Activated CD4-positive, CD25-positive, alpha-beta regulatory T cell treated with anti-CD3 and anti-CD28 coated beads, Interleukin-2, amount 50 U/mL, for 72 hours (primary cell): ENCODE results near the gene ZSCAN26.
A peak's percentile ranks its signal among the peaks of the same experiment; 100 is the strongest.
"Not testable (repeated sequence)": the region's sequence is repeated elsewhere in the genome, so short reads cannot be mapped to it uniquely, and the experiment has no call there.

Experiments used
- DNase-seq: peaks from one replicate; pipeline ENCODE4 v3.0.0; 2021

ZSCAN26 gene

DNA sequence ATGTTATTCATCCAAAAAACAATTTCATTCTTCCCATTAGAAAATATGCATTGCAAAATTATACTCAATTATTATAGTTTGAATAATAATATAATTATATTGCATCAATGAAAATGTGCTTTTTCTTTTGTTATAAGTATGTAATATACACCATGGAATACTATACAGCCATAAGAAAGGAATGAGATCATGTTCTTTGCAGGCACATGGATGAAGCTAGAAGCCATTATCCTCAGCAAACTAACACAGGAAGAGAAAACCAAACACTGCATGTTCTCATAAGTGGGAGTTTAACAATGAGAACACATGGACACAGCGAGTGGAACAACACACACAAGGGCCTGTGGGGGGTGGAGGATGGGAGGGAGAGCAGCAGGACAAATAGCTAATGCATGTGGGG, 9.9 kb upstream of the ZSCAN26 start:
- DNase-seq, result no peak

GRCh38 chr6:28258877-28259777, 7.8 kb upstream of the ZSCAN26 start, which contains the start of gene NKAPL:
NKAPL (plus strand) TSS chr6:28259297; CDS start chr6:28259372, 75 bp downstream.
- peak; percentile 69 for DNase-seq

- DNase-seq, result no peak
Observed at GRCh38 chr6:28263922-28264321, 3.0 kb upstream of the ZSCAN26 start.

DNA sequence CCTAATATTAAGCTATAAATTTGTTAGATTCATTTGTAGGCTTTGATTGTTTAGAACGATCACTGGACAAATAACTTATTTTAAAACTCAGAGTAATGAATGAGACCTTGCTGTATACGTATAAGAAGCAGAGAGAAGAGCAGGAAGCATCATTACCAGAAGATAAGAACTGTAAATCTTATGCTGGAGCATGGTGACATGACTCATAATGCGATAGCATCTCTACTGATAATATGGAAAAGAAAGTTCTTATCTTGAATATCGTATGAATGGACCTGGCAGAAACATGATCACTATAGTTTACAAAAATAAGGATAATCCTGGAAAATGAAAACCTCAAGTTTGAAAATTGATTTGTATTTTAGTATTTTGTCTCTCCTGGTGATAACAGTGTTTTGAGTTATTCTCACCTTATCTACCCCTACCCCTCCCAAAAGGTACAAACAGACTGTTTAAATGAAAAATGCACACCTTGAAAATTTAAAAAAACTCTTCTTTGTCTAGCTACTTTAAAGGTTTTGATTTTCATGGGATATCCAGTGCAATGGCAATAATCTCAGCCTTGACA, 2.0 kb upstream of the ZSCAN26 start:
- no peak for DNase-seq

DNA sequence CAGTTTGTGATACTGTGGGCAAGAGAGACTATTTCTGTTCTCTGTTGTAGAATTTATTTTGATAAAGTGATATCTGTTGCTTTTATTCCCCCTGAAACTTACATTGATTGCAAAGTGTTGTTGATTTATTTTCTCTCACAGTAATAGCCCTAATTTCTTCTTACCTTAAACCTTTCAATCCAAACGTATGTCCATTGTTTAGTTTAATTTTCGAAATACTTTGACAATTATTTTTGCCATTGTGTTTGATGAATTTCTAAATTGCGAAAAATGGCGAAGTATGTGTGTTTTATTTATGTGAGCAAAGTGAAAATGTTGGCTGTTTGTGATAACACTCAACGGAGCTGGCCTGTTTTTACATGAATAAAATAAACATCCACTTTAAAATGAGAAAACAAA, 381 bp upstream of the ZSCAN26 start:
- no peak for DNase-seq

DNA sequence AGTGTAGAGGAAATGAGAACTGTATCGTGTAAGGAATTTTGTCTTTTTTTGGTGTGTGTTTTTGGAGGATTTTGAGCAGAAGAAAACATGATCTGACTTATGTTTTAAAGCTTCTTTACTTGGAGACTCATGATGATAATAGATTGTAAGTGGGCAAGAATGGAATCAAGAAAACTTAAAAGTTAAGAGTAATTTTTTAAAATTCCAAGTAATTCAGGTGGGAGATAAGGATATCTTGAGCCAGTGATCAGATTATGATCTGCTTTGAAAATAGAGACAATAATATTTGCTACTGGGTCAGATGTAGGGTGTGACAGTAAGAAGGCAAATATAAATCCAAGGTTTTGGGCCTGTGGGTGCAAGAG, 734 bp downstream of the ZSCAN26 start:
- DNase-seq, result no peak

GRCh38 chr6:28269492-28269891, 2.5 kb downstream of the ZSCAN26 start:
- no peak for DNase-seq

DNA sequence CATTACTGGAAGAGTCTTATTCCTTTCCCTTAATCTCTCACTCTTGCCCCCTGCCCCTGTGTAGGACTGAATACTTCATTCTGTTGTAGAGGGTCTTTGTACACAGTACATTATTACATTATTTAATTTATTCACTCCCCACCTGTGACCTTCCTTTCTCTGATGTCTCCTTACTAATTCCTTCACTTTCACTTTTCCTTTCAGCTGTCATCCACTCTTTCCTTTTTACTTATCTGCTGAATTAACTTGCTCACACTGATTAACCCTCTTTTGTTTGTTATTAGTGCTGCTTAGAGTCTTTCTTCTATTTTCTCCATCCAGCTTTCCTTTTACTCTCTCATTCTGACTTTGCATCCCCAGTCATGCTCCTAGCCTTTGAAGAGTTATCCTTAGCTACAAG, 7.9 kb downstream of the ZSCAN26 start:
- no peak for DNase-seq

GRCh38 chr6:28277746-28278145, 10.8 kb downstream of the ZSCAN26 start:
- DNase-seq, result no peak

- DNase-seq, result no peak
Observed at GRCh38 chr6:28280595-28281287, 13.8 kb downstream of the ZSCAN26 start.

- DNase-seq, result peak; percentile 43
Observed at GRCh38 chr6:28281288-28282064, 14.5 kb downstream of the ZSCAN26 start, which contains the start of gene PGBD1. PGBD1 (plus strand) TSS chr6:28281572; CDS start chr6:28283814, 2,242 bp downstream.

DNA sequence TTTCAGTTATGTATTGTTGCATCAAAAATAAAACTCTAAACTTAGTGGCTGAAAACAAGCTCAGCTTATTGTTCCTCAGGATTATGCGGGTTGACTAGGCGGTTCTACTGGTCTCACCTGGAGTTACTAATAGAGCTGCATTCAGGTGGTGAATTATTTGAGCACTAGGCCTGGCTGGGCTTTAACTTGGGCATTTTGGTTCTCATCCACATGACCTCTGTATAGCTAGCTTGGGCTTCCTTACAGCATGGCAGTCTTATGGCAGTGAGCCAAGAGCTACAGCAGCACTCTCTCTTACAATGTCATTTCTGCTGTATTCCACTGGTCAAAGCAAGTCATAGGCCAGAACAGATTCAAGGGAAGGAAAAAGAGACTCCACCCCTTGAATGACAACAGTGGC, 16.0 kb downstream of the ZSCAN26 start:
- DNase-seq, result no peak

GRCh38 chr6:28291573-28291972, 24.6 kb downstream of the ZSCAN26 start:
- DNase-seq, result no peak

DNA sequence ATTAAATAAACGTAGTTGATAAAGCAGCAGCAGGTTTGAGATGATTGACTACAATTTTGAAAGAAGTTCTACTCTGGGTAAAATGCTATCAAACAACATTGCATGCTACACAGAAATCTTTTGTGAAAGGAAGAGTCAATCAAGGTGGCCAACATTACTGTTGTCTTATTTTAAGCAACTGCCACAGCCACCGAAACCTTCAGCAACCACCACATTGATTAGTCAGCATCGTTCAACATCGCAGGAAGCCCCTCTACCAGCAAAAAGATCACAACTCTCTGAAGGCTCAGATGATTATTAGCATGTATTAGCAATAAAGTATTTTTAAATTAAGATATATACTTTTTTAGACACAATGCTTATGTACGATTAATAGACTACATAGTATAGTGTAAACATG, 28.4 kb downstream of the ZSCAN26 start:
- DNase-seq, result no peak

DNA sequence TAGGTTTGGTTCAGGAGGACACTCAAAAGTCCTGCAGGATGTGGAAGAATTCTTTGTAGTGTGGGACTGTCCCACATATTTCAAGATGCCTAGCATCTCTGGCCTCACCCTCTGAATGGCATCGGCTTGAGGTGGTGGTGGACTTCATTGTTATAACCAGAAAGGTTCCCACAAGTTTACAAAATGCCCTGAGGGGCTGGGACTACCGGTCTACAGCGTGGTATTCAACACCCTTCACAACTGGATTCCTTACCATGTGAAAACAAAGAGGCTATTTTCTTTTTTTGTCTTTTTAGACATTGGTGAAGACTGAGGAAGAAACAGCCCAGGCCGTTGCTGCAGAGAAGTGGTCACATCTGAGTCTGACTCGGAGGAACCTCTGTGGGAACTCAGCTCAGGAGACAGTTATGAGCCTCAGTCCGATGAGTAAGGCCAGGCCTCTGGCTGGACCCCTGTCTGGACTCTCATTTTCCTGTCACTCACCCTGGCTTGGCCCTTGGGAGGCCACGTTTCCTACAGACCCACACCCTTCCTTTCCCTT, 29.6 kb downstream of the ZSCAN26 start:
- no peak for DNase-seq

DNA sequence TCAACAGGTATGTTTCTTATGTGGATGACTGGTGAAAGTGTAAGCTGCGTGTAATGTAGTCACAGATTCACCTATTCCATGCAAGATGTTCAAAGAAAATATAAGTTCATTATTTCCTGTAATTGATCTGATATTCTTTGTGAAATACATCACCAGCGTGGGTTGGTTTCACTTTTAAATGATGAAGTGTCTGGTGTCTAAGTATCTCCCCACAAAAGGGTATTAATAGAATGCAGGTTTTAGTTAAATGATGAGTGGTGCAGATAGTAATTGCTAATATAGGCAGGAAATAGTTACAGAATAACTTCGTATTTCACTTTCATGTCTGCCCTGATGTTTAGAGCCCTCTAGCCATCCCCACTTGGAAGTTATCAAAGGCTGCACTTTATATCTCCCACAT, 36.6 kb downstream of the ZSCAN26 start:
- DNase-seq, result no peak

DNA sequence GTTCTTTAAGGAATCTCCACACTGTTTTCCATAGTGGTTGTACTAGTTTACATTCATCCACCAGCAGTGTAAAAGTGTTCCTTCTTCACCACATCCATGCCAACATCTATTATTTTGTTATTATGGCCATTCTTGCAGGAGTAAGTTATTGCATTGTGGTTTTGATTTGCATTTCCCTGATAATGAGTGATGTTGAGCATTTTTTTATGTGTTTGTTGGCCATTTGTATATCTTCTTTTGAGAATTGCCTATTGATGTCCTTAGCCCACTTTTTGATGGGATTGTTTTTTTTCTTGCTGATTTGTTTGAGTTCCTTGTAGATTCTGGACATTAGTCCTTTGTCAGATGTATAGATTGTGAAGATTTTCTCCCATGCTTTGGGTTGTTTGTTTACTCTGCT, 39.4 kb downstream of the ZSCAN26 start:
- DNase-seq, result not testable (repeated sequence)

DNA sequence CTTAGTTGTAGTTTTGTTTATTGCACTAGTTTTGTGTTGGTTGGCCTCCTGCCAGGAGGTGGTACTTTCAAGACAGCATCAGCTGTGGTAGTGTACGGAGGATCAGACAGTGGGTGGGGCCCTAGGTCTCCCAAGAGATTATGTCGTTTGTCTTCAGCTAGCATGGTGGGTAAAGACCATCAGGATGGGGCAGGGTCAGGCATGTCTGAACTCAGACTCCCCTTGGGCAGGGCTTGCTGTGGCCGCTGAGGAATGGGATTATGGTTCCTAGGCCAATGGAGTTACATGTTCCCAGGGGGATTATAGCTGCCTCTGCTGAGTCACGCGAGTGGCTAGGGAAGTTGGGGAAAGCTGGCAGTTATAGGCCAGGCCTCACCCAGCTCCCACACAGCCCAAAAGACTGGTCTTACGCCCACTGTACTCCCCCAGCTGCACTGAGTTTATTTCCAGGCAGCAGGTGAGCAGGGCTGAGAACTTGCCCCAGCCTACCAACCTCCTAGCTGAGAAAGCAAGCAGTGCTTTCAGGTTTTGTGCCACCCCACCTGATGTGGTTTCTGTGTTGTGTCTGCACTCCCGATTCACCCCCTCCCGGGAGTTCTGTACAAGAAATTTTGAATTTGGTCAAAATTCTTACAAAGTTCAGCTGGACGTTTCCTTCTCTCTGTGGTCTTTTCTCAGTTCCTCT, 44.3 kb downstream of the ZSCAN26 start:
- no peak for DNase-seq

GRCh38 chr6:28312939-28313338, 46.0 kb downstream of the ZSCAN26 start:
- no peak for DNase-seq

DNA sequence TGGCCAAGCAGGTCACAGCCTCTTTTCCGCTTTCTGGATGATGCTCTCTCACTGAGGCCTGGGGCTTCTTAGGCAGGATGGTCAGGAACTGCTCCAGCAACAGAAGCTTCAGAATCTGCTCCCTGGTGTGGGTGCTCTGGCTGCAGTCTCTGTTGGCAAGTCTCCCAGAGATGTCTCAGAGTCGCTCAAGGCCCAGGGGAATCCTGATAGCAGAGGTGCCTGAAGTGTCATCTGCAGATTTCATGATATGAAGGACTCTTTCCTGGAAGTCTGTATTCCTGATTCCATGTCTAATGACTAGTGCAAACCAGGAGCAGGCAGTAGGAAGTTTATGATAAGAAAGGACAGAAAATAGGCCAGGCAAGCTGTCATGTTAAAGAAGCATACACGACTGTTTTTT, 48.7 kb downstream of the ZSCAN26 start:
- DNase-seq, result no peak

DNA sequence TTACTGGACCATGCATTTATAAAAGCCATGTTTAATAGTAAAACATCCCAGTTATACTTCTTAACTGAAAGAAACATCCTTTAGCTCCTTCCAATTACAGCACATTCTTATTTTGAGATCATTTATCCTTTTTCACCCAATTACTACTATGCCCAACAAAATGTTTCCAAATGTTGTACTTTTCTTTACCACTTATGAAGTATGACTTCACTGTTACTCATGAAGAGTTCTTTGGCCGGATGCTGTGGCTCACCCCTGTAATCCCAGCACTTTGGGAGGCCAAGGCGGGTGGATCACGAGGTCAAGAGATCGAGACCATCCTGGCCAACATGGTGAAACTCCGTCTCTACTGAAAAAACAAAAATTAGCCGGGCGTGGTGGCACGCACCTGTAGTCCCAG, 50.9 kb downstream of the ZSCAN26 start:
- DNase-seq, result not testable (repeated sequence)

DNA sequence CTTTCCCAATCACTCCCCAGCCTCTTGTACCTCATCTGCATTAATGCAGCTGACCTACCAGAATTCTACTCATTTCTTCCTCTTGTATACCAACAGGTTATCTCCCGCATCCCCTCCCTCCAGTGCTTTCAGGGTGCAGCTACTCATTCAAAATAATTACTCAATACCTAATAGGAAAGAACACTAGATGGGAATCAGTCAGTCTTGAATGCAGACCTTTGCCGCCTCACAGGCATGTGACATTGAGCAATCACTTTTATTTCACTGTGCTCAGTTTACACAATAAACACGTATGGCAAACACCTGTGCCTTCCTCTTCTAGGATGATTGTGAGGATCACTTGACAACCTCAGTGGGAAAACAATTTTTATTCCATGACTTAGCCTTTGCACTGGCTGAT, 55.7 kb downstream of the ZSCAN26 start:
- DNase-seq, result no peak
